Measurements from ENCODE around the gene PIEZO2. TPM values are rescaled to one million over a fixed set of nuclear protein-coding genes. Genes with fewer than 3 reads are reported as not detected.

Gene PIEZO2
- total and polyA plus RNA-seq, 2 of the 8 experiments (the other 6 are each of a cell fraction or from before 2014, with no cell fraction given) = 4.7 to 16.5 TPM

DNA sequence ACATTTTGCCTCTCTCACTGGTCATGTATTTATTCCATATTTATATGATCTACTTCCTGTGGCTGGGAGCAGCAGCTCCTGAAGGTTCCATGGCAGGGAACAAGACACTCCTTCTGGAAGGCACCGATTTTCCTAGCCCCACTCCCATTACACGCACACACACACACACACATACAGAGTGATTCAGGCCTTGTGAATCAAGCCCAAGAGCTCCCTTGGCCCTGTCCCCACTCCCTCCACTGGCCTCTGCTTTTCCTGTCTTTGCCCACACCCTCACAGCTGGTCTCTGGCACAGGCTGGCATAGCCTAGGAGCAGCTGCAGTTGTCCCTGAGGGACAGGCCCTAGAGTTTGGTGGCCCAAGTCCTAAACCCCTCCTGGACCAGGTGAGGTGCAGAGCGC is 421.9 kb downstream of the PIEZO2 start:
- no peak overlapping the region for H3K9ac ChIP-seq (replicated peaks in 1 of 4; ENCODE audit: extremely low read depth in 1 of 4, low read depth in 3 of 4, low read length in 3 of 4)
- H3K23me2 ChIP-seq (ENCODE audit: low read depth, low read length) = no peaks in the 10 kb centered on the region
- H4K91ac ChIP-seq (replicated peaks; ENCODE audit: insufficient read length, low read length) = no peak overlapping the region
- no peak overlapping the region for H4K5ac ChIP-seq (ENCODE audit: insufficient read length, low read depth, low read length)
- H3K18ac ChIP-seq (ENCODE audit: extremely low read depth, low read length) = no peak overlapping the region
- H2BK12ac ChIP-seq (ENCODE audit: low read depth, low read length) = no peak overlapping the region
- H3K4me2 ChIP-seq (ENCODE audit: insufficient read depth in 1 of 2, low read depth in 2 of 2, low read length in 2 of 2) = no peak overlapping the region
- H2AK5ac ChIP-seq (ENCODE audit: low read depth, low read length) = no peak overlapping the region
- no peaks in the 10 kb centered on the region for H3K79me2 ChIP-seq (ENCODE audit: control insufficient read depth in 1 of 2, insufficient read depth in 2 of 2, low read length in 2 of 2)
- no peak overlapping the region for H2AFZ ChIP-seq (ENCODE audit: low read length)
- CTCF ChIA-PET (ENCODE audit: partially characterized antibody) = interaction anchor here (1.1 to 1.5 kb wide), 2 partner anchors 59 to 60 kb away, joined by 3 to 4 read pairs; no protein-coding TSS in a partner anchor
- H3K27ac ChIP-seq (ENCODE audit: low read depth, low read length) = no peak overlapping the region
- H3K9me3 ChIP-seq (ENCODE audit: insufficient read depth in 2 of 2, low read depth in 1 of 2, low read length in 1 of 2) = no peaks in the 10 kb centered on the region
- H3K36me3 ChIP-seq (ENCODE audit: control insufficient read depth in 2 of 4, insufficient read depth in 4 of 4, low read length in 3 of 4) = no peaks in the 10 kb centered on the region
- POLR2A ChIA-PET (ENCODE audit: partially characterized antibody) = no interaction called here
- H2BK20ac ChIP-seq (ENCODE audit: low read length) = no peak overlapping the region
- no peaks in the 10 kb centered on the region for H4K20me1 ChIP-seq (replicated peaks in 1 of 2; ENCODE audit: control insufficient read depth in 1 of 2, insufficient read depth in 2 of 2, low read length in 2 of 2)
- H3K4me1 ChIP-seq (replicated peaks in 1 of 4; ENCODE audit: control insufficient read depth in 3 of 4, insufficient read depth in 4 of 4, low read length in 3 of 4) = no peaks in the 10 kb centered on the region
- DNase-seq (ENCODE audit: low read depth in 1 of 2, low spot score in 2 of 2) = no peak
- no peak overlapping the region for H3K23ac ChIP-seq (ENCODE audit: insufficient read length)
- no peak overlapping the region for H2BK120ac ChIP-seq (replicated peaks; ENCODE audit: low read depth, low read length)
- TF ChIP-seq EP300 (IDR thresholded peaks at IDR 0.05; ENCODE audit: borderline replicate concordance in 1 of 2, low read depth in 2 of 2, low read length in 2 of 2) (no peak), EZH2 (IDR thresholded peaks at IDR 0.05; ENCODE audit: low read depth, low read length, severe bottlenecking) (no peak), TCF12 (IDR thresholded peaks at IDR 0.05; ENCODE audit: low read depth, low read length) (no peak), JUND (IDR thresholded peaks at IDR 0.05; ENCODE audit: low read length) (no peak), POLR2AphosphoS5 (IDR thresholded peaks at IDR 0.05; ENCODE audit: low read depth, low read length) (no peak)
- no peak overlapping the region for H3K56ac ChIP-seq (replicated peaks; ENCODE audit: insufficient read length, low read depth, low read length)
- H2BK5ac ChIP-seq (ENCODE audit: low read depth, low read length) = no peak overlapping the region
- no peak for FAIRE-seq
- no peak overlapping the region for H4K8ac ChIP-seq (ENCODE audit: extremely low read depth, insufficient read depth, low read length)
- no peaks in the 10 kb centered on the region for H3K79me1 ChIP-seq (ENCODE audit: low read depth, low read length)
- no peak overlapping the region for H3K14ac ChIP-seq (ENCODE audit: insufficient read length)
- H3K27me3 ChIP-seq (replicated peaks in 1 of 4; ENCODE audit: control insufficient read depth in 3 of 4, extremely low read depth in 1 of 4, insufficient read depth in 3 of 4, low read length in 3 of 4) = no peaks in the 10 kb centered on the region
- no peak overlapping the region for H2BK15ac ChIP-seq (ENCODE audit: low read length)
- H3K4ac ChIP-seq (replicated peaks; ENCODE audit: insufficient read length, low read depth, low read length) = no peak overlapping the region
- H3K4me3 ChIP-seq (ENCODE audit: extremely low read depth in 1 of 4, insufficient read depth in 2 of 4, low read depth in 3 of 4, low read length in 4 of 4) = no peak overlapping the region
- 95% methylated on average over 3 of the region's 3 CpGs; no CpG with 5 or more reads in 1 of the 2 experiments for WGBS, 2 experiments (ENCODE audit: extremely low coverage in 1 of 2, insufficient coverage in 1 of 2, insufficient read length in 1 of 2, insufficient replicate concordance in 2 of 2, low coverage in 1 of 2, low lambda C conversion rate in 2 of 2, missing lambda C conversion rate in 1 of 2)
